HL-60 (cell line): ENCODE results near the gene NFATC2IP.
A peak's percentile ranks its signal among the peaks of the same experiment; 100 is the strongest.
"Not testable (repeated sequence)": the region's sequence is repeated elsewhere in the genome, so short reads cannot be mapped to it uniquely, and the experiment has no call there.

ENCODE experiments used
- DNase-seq, 2 experiments: peaks; one replicate each; pipeline ENCODE4 v3.0.0-alpha.2; 2010 to 2020; ENCODE audit warnings: low read depth in 1 of 2, low spot score in 1 of 2
- H3K27ac ChIP-seq: fragments of 250-450 bp; sonication (Bioruptor Pico); replicated peaks from 2 replicates; pipeline ENCODE4 v1.5.1; 2020; ENCODE audit warnings: mild to moderate bottlenecking, moderate library complexity
- H3K27me3 ChIP-seq: fragments of 250-450 bp; sonication (Bioruptor Pico); 2 replicates; pipeline ENCODE4 v1.5.1; 2021; ENCODE audit warnings: mild to moderate bottlenecking, moderate library complexity; ENCODE audit not compliant: insufficient read depth, poor library complexity, severe bottlenecking
- H3K4me3 ChIP-seq: replicated peaks from 2 replicates; pipeline ENCODE4 v1.5.1; 2011; ENCODE audit warnings: mild to moderate bottlenecking, control low read depth, low read length; ENCODE audit not compliant: insufficient read depth
- CTCF ChIP-seq: IDR thresholded peaks from one replicate; pipeline ENCODE4 v1.5.1; 2011; ENCODE audit warnings: low read length, control low read depth, inconsistent platforms; ENCODE audit not compliant: insufficient read depth
- GABPA ChIP-seq: IDR thresholded peaks from 2 replicates; pipeline ENCODE4 v1.6.1; 2012; ENCODE audit warnings: low read depth
- POLR2AphosphoS5 ChIP-seq: IDR thresholded peaks from 2 replicates; pipeline ENCODE4 v1.6.1; 2012; ENCODE audit warnings: low read depth
- REST ChIP-seq: IDR thresholded peaks from 2 replicates; pipeline ENCODE4 v1.6.1; 2012; ENCODE audit warnings: low read depth; ENCODE audit not compliant: insufficient replicate concordance
- SPI1 ChIP-seq: IDR thresholded peaks from 2 replicates; pipeline ENCODE4 v1.6.1; 2012; ENCODE audit warnings: low read depth, mild to moderate bottlenecking, borderline replicate concordance

NFATC2IP gene

GRCh38 chr16:28967156-28967555 lies 16.4 kb downstream of the NFATC2IP start:
- TF ChIP-seq REST (no peak), GABPA (no peak), CTCF (no peak), POLR2AphosphoS5 (no peak), SPI1 (no peak)
- DNase-seq = no peak
- no peak overlapping the region for H3K27ac ChIP-seq
- no peak overlapping the region for H3K4me3 ChIP-seq
- H3K27me3 ChIP-seq = no peaks in the 10 kb centered on the region

- H3K4me3 ChIP-seq, DNase-seq, H3K27ac ChIP-seq, H3K27me3 ChIP-seq: not testable (repeated sequence)
Measured at GRCh38 chr16:28969696-28970095, 19.0 kb downstream of the NFATC2IP start.

GRCh38 chr16:28974007-28974436 lies 23.3 kb downstream of the NFATC2IP start:
- Histone ChIP-seq H3K27ac (peak overlapping the region; percentile 75), H3K27me3 (no peaks in the 10 kb centered on the region), H3K4me3 (peak overlapping the region; percentile 100)
- peak; percentile 42 to 45 for DNase-seq
- TF ChIP-seq REST (no peak), CTCF (peak; percentile 37)

GRCh38 chr16:28974437-28975157 lies 23.9 kb downstream of the NFATC2IP start, which contains the start of gene SPNS1:
Gene SPNS1 (plus strand): TSS chr16:28974778. CDS start chr16:28975152, 374 bp downstream.
- DNase-seq = peak; percentile 95 to 97
- peak within 1 kb of the TSS; percentile 75 for H3K27ac ChIP-seq
- TF ChIP-seq GABPA (0 out of 2 replicates have a peak, but pooled peaks have one; percentile 23), CTCF (no peak), POLR2AphosphoS5 (peak; percentile 72; the same call in 1 of the 2 replicates)
- H3K4me3 ChIP-seq = peak within 1 kb of the TSS; percentile 100
- no peaks in the 10 kb centered on the region for H3K27me3 ChIP-seq
